B cell (primary cell): ENCODE data around the gene EFCAB8. TPM values are rescaled to one million over a fixed set of nuclear protein-coding genes. Genes with fewer than 3 reads are reported as not detected.

Source experiments
- ATAC-seq: fragments of 200-7000 bp; cut with Tn5 transposase; one replicate; pipeline ENCODE4 v1.10.0; 2021; ENCODE audit warnings: low read depth, mild to moderate bottlenecking, moderate number of reproducible peaks, moderate library complexity
- CTCF ChIA-PET: fragments of 350-600 bp; sonication (Branson Sonifier 250); formaldehyde crosslinking; loops from one replicate; lab custom pipeline; 2021; ENCODE audit warnings: antibody characterized with exemption, inconsistent platforms; lab: Charles Lee
- POLR2A ChIA-PET: fragments of 350-600 bp; sonication (Branson Sonifier 250); formaldehyde crosslinking; loops from one replicate; lab custom pipeline; 2021; ENCODE audit warnings: antibody characterized with exemption; lab: Charles Lee
- DNase-seq: peaks from one replicate; pipeline ENCODE4 v3.0.0; 2013
- H2AFZ ChIP-seq: 2 replicates; pipeline ENCODE4 v1.6.1; 2012; ENCODE audit warnings: mild to moderate bottlenecking, low read depth, low read length; ENCODE audit not compliant: insufficient read depth, poor library complexity, severe bottlenecking
- H3K27ac ChIP-seq, 2 donors: 1 replicate in 1 of 2; 2 replicates in 1 of 2; pipeline ENCODE4 v1.5.1; 2012 to 2013; ENCODE audit warnings: low read length in 2 of 2, mild to moderate bottlenecking in 2 of 2, moderate library complexity in 1 of 2
- H3K27me3 ChIP-seq, 4 experiments: fragments of 200-600 bp in 1 of 4; sonication (generic) in 1 of 4; replicated peaks in 1 of 4; 1 replicate in 2 of 4; 2 replicates in 2 of 4; pipeline versions ENCODE4 v1.6.1 to v1.7.0; 2013 to 2016; ENCODE audit warnings: low read length in 3 of 4, mild to moderate bottlenecking in 2 of 4, mixed read lengths in 1 of 4, moderate library complexity in 1 of 4; ENCODE audit not compliant: insufficient read depth in 4 of 4, control insufficient read depth in 3 of 4; ENCODE audit errors: control extremely low read depth in 1 of 4
- H3K36me3 ChIP-seq, 2 experiments: replicated peaks in 1 of 2; 1 replicate in 1 of 2; 2 replicates in 1 of 2; pipeline versions ENCODE4 v1.6.1 to v1.7.1; 2013; ENCODE audit warnings: low read length in 1 of 2; ENCODE audit not compliant: insufficient read depth in 2 of 2, control insufficient read depth in 1 of 2; ENCODE audit errors: control extremely low read depth in 1 of 2, extremely low read depth in 1 of 2
- H3K4me1 ChIP-seq, 2 donors: fragments of 200-600 bp in 1 of 2; sonication (generic) in 1 of 2; 1 replicate in 1 of 2; 2 replicates in 1 of 2; pipeline versions ENCODE4 v1.5.1 to v1.6.1; 2013 to 2017; ENCODE audit warnings: low read length in 2 of 2; ENCODE audit not compliant: control insufficient read depth in 2 of 2, insufficient read depth in 2 of 2
- H3K4me2 ChIP-seq: replicated peaks from 2 replicates; pipeline ENCODE3; 2012; ENCODE audit warnings: mild to moderate bottlenecking, low read depth, low read length; ENCODE audit not compliant: poor library complexity, severe bottlenecking
- H3K4me3 ChIP-seq, 5 experiments: fragments of 200-600 bp in 1 of 5; sonication (generic) in 1 of 5; 1 replicate in 3 of 5; 2 replicates in 2 of 5; pipeline versions ENCODE4 v1.5.1 to v1.7.0; 2011 to 2016; ENCODE audit warnings: low read length in 4 of 5, mild to moderate bottlenecking in 4 of 5, low read depth in 2 of 5, control low read depth in 1 of 5, moderate library complexity in 1 of 5; ENCODE audit not compliant: insufficient read depth in 1 of 5; ENCODE audit errors: control extremely low read depth in 1 of 5, extremely low read depth in 1 of 5
- H3K79me2 ChIP-seq: fragments of 200-600 bp; sonication (generic); one replicate; pipeline ENCODE4 v1.6.0; 2016; ENCODE audit warnings: low read length; ENCODE audit not compliant: control insufficient read depth, insufficient read depth
- H3K9ac ChIP-seq: fragments of 200-600 bp; sonication (generic); 2 replicates; pipeline ENCODE4 v1.6.1; 2017; ENCODE audit warnings: mild to moderate bottlenecking, low read length, moderate library complexity
- H3K9me3 ChIP-seq, 3 donors: one replicate each; pipeline versions ENCODE4 v1.6.1 to v1.7.1; 2013; ENCODE audit warnings: low read length in 2 of 3; ENCODE audit not compliant: control insufficient read depth in 2 of 3, insufficient read depth in 1 of 3; ENCODE audit errors: control extremely low read depth in 1 of 3
- H4K20me1 ChIP-seq: 2 replicates; pipeline ENCODE4 v1.6.0; 2012; ENCODE audit warnings: mild to moderate bottlenecking, low read length; ENCODE audit not compliant: insufficient read depth, control insufficient read depth, poor library complexity, severe bottlenecking
- H3K27ac Mint-ChIP-seq: one replicate; pipeline ENCODE4 v1.8.0; 2021; ENCODE audit warnings: mixed read lengths
- H3K27me3 Mint-ChIP-seq: one replicate; pipeline ENCODE4 v1.8.0; 2021; ENCODE audit warnings: mixed read lengths
- H3K4me1 Mint-ChIP-seq: one replicate; pipeline ENCODE4 v1.8.0; 2021; ENCODE audit warnings: mixed read lengths
- H3K4me3 Mint-ChIP-seq: one replicate; pipeline ENCODE4 v1.8.0; 2021; ENCODE audit warnings: mixed read lengths
- H3K9me3 Mint-ChIP-seq: one replicate; pipeline ENCODE4 v1.8.0; 2022; ENCODE audit warnings: mixed read lengths; ENCODE audit not compliant: insufficient read depth
- CTCF ChIP-seq: fragments of 200-600 bp; IDR thresholded peaks from one replicate; pipeline ENCODE4 v1.8.0; 2022; ENCODE audit warnings: antibody characterized with exemption, mild to moderate bottlenecking
- EZH2 ChIP-seq: IDR thresholded peaks from 2 replicates; pipeline ENCODE4 v1.6.1; 2012; ENCODE audit warnings: borderline replicate concordance, low read depth, mild to moderate bottlenecking, moderate library complexity, low read length; ENCODE audit not compliant: insufficient read depth, poor library complexity, severe bottlenecking
- WGBS: methylation state at CpG from one replicate; pipeline ENCODE4 v1.1.5; 2013; ENCODE audit warnings: missing lambda C conversion rate; ENCODE audit not compliant: insufficient coverage; 5-methylcytosine and 5-hydroxymethylcytosine counted together
- intact Hi-C: fragments of 100-400 bp; cut with micrococcal nuclease; formaldehyde crosslinking; loops from one replicate; pipeline ENCODE4 v1.10.0; 2022
- polyA plus RNA-seq: library from polyadenylated mRNA; depleted of rRNA; stranded (reverse); fragments of >200 nt; gene quantifications from 2 replicates; pipeline ENCODE4 v1.2.3, GENCODE V29; 2012
- total RNA-seq, 2 donors: library from RNA; stranded (reverse); fragments of 120-200 nt in 1 of 2; gene quantifications; 1 replicate in 1 of 2; 2 replicates in 1 of 2; pipeline versions ENCODE4 v1.2.3 to v1.2.4, GENCODE V29; 2013 to 2022

EFCAB8 gene
- total and polyA plus RNA-seq, 2 donors (not counting 1 experiment from before 2014, with no cell fraction given) = 0.72 to 2.3 TPM

- Histone ChIP-seq H3K4me2 (no peak overlapping the region), H3K27me3 (no peaks in the 10 kb centered on the region), H3K9ac (no peak overlapping the region), H3K27ac (no peak overlapping the region), H3K79me2 (peaks cover 93% of the 10 kb centered on the region), H3K9me3 (no peaks in the 10 kb centered on the region), H2AFZ (no peak overlapping the region), H3K36me3 (peaks cover 16 to 40% of the 10 kb centered on the region in 2 experiments), H3K4me1 (no peaks in the 10 kb centered on the region), H4K20me1 (peaks cover 80% of the 10 kb centered on the region), H3K4me3 (no peak overlapping the region)
- Mint-ChIP-seq H3K27ac (no peak overlapping the region), H3K27me3 (no peaks in the 10 kb centered on the region), H3K4me3 (no peak overlapping the region), H3K9me3 (no peaks in the 10 kb centered on the region), H3K4me1 (peaks cover 26% of the 10 kb centered on the region)
- 100% methylated on average over 2 of the region's 4 CpGs for WGBS
- DNase-seq (no peak), ATAC-seq (no peak)
- POLR2A ChIA-PET = no interaction called here
- TF ChIP-seq EZH2 = no peak
- TF ChIP-seq CTCF = no peak
- CTCF ChIA-PET = interaction anchor here (1.0 kb wide), 1 partner anchor 38 kb away, joined by 3 read pairs; no protein-coding TSS in a partner anchor
- intact Hi-C loops = loop anchor here (10.0 kb wide), 1 partner anchor 987 kb away; the partner anchor contains the start of gene CHMP4B
Observed at GRCh38 chr20:32828029-32828680, 30.6 kb upstream of the EFCAB8 start.

GRCh38 chr20:32829311-32830005 is 29.3 kb upstream of the EFCAB8 start:
- ChIA-PET CTCF (interaction anchor here (1.6 kb wide), 1 partner anchor 39 kb away, joined by 6 read pairs; no protein-coding TSS in a partner anchor), POLR2A (no interaction called here)
- no peak for TF ChIP-seq EZH2
- TF ChIP-seq CTCF = no peak
- no peaks in the 10 kb centered on the region for H3K9me3 ChIP-seq
- no peak for DNase-seq
- no peak for ATAC-seq
- Mint-ChIP-seq H3K27me3 (no peaks in the 10 kb centered on the region), H3K4me1 (peaks cover 16% of the 10 kb centered on the region), H3K4me3 (no peak overlapping the region), H3K27ac (no peak overlapping the region), H3K9me3 (no peaks in the 10 kb centered on the region)
- H3K4me1 ChIP-seq = no peaks in the 10 kb centered on the region
- intact Hi-C loops = loop anchor here (10.0 kb wide), 1 partner anchor 985 kb away; the partner anchor contains the start of gene CHMP4B
- H3K79me2 ChIP-seq = peaks cover 87% of the 10 kb centered on the region
- H2AFZ ChIP-seq = no peak overlapping the region
- H3K36me3 ChIP-seq = peaks cover 18 to 44% of the 10 kb centered on the region in 2 experiments
- no peak overlapping the region for H3K4me2 ChIP-seq
- 100% methylated on average over 2 of the region's 3 CpGs for WGBS
- H4K20me1 ChIP-seq = peaks cover 74% of the 10 kb centered on the region
- peak overlapping the region in 1 of 2 donors; percentile 31 for H3K27ac ChIP-seq
- H3K9ac ChIP-seq = no peak overlapping the region
- H3K27me3 ChIP-seq = no peaks in the 10 kb centered on the region
- no peak overlapping the region for H3K4me3 ChIP-seq
